ENCODE data around the gene ZNF573. TPM values are rescaled to one million over a fixed set of nuclear protein-coding genes. Genes with fewer than 3 reads are reported as not detected.
A peak's percentile ranks its signal among the peaks of the same experiment; 100 is the strongest.

Gene ZNF573
- total and polyA plus RNA-seq, 2 of the 13 experiments (the other 11 are each of a cell fraction or from before 2014, with no cell fraction given): 3.1 to 9.3 TPM

- TF ChIP-seq TBX3 (IDR thresholded peaks at IDR 0.05; ENCODE audit: borderline replicate concordance): no peak
- TF ChIP-seq, protein P1, sequence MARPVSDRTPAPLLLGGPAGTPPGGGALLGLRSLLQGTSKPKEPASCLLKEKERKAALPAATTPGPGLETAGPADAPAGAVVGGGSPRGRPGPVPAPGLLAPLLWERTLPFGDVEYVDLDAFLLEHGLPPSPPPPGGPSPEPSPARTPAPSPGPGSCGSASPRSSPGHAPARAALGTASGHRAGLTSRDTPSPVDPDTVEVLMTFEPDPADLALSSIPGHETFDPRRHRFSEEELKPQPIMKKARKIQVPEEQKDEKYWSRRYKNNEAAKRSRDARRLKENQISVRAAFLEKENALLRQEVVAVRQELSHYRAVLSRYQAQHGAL (CRISPR knock-in tag; IDR thresholded peaks at IDR 0.05; ENCODE audit: not compliant biosample characterization): no peak
- no peak for TF ChIP-seq ZNF451 (CRISPR knock-in tag; IDR thresholded peaks at IDR 0.05)
- no peak for TF ChIP-seq SP1 (IDR thresholded peaks at IDR 0.05)
- no peak for TF ChIP-seq SP1 (CRISPR knock-in tag; IDR thresholded peaks at IDR 0.05)
- TF ChIP-seq, protein P2, sequence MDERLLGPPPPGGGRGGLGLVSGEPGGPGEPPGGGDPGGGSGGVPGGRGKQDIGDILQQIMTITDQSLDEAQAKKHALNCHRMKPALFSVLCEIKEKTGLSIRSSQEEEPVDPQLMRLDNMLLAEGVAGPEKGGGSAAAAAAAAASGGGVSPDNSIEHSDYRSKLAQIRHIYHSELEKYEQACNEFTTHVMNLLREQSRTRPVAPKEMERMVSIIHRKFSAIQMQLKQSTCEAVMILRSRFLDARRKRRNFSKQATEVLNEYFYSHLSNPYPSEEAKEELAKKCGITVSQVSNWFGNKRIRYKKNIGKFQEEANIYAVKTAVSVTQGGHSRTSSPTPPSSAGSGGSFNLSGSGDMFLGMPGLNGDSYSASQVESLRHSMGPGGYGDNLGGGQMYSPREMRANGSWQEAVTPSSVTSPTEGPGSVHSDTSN (CRISPR knock-in tag; IDR thresholded peaks at IDR 0.05): no peak
- TF ChIP-seq PRDM10 (CRISPR knock-in tag; IDR thresholded peaks at IDR 0.05; ENCODE audit: low read depth): peak; percentile 40
- TF ChIP-seq MLLT10 (CRISPR knock-in tag; IDR thresholded peaks at IDR 0.05): no peak
- TF ChIP-seq ZNF775 (CRISPR knock-in tag; IDR thresholded peaks at IDR 0.05; ENCODE audit: borderline replicate concordance): no peak
- TF ChIP-seq ZNF510 (CRISPR knock-in tag; IDR thresholded peaks at IDR 0.05; ENCODE audit: low read depth): no peak
- TF ChIP-seq NFIC (IDR thresholded peaks at IDR 0.05; ENCODE audit: low read length): no peak
- TF ChIP-seq PCBP2 (optimal IDR thresholded peaks at IDR 0.05; ENCODE audit: low read depth, low read length, poor library complexity, severe bottlenecking): no peak
- no peak for TF ChIP-seq HOXD1 (CRISPR knock-in tag; IDR thresholded peaks at IDR 0.05)
- TF ChIP-seq KLF16 (CRISPR knock-in tag; IDR thresholded peaks at IDR 0.05): peak in 1 of 2 experiments; percentile 84; a peak in 2 of 4 replicates
- no peak for TF ChIP-seq ZBTB43 (CRISPR knock-in tag; conservative IDR thresholded peaks at IDR 0.05)
- TF ChIP-seq ZSCAN31 (CRISPR knock-in tag; IDR thresholded peaks at IDR 0.05; ENCODE audit: low read depth): peak; percentile 67; the same call in 1 of the 2 replicates
- TF ChIP-seq ATRX (CRISPR knock-in tag; IDR thresholded peaks at IDR 0.05; ENCODE audit: borderline replicate concordance): no peak
- no peak for TF ChIP-seq ZNF530 (CRISPR knock-in tag; IDR thresholded peaks at IDR 0.05; ENCODE audit: low read depth)
- no peak for TF ChIP-seq ZNF260 (CRISPR knock-in tag; IDR thresholded peaks at IDR 0.05; ENCODE audit: borderline replicate concordance, low read depth)
- peak; percentile 70; the same call in 1 of the 2 replicates for TF ChIP-seq KDM4B (CRISPR knock-in tag; IDR thresholded peaks at IDR 0.05)
- no peak for TF ChIP-seq TAF15 (IDR thresholded peaks at IDR 0.05; ENCODE audit: low read depth, low read length, poor library complexity, severe bottlenecking)
- TF ChIP-seq HNRNPK (IDR thresholded peaks at IDR 0.05; ENCODE audit: low read depth, low read length, poor library complexity, severe bottlenecking): no peak
- 0 out of 2 replicates have a peak, but pooled peaks have one; percentile 86 for TF ChIP-seq ZNF550 (CRISPR knock-in tag; IDR thresholded peaks at IDR 0.05; ENCODE audit: borderline replicate concordance)
- TF ChIP-seq TGIF2 (CRISPR knock-in tag; IDR thresholded peaks at IDR 0.05): no peak
These were observed 87.4 kb downstream of the ZNF573 start (continued) for GRCh38 chr19:37691881-37692504.

Measured in HepG2 (cell line).